ENCODE results near the gene TNMD.

The TNMD gene

GRCh38 chrX:100645106-100645505 is 60.4 kb downstream of the TNMD start:
- DNase-seq = no peak

GRCh38 chrX:100647095-100647494 is 62.4 kb downstream of the TNMD start:
- no peak for DNase-seq

GRCh38 chrX:100647739-100648138 is 63.0 kb downstream of the TNMD start:
- DNase-seq = no peak

GRCh38 chrX:100648458-100649417 is 64.0 kb downstream of the TNMD start:
- DNase-seq = no peak

All from SHP77 treated with DMSO at 0.1 percent for 48 hours (cell line).